Cardiac fibroblast (primary cell): ENCODE results near the gene MCOLN1.

Experiments used
- DNase-seq, 2 donors: peaks; one replicate each; pipeline versions ENCODE4 v3.0.0 to v3.0.0-alpha.2; 2010; ENCODE audit warnings: low read depth in 2 of 2
- H3K4me3 ChIP-seq, 2 donors: replicated peaks in 1 of 2; 1 replicate in 1 of 2; 2 replicates in 1 of 2; pipeline ENCODE4 v1.5.1; 2011; ENCODE audit warnings: low read depth in 2 of 2, low read length in 2 of 2, mild to moderate bottlenecking in 2 of 2, moderate library complexity in 1 of 2
- TF ChIP-seq, protein P1 (sequence below): IDR thresholded peaks from one replicate; pipeline ENCODE4 v1.5.1; 2011; ENCODE audit warnings: low read depth, mild to moderate bottlenecking, low read length, inconsistent platforms

MCOLN1 gene

DNA sequence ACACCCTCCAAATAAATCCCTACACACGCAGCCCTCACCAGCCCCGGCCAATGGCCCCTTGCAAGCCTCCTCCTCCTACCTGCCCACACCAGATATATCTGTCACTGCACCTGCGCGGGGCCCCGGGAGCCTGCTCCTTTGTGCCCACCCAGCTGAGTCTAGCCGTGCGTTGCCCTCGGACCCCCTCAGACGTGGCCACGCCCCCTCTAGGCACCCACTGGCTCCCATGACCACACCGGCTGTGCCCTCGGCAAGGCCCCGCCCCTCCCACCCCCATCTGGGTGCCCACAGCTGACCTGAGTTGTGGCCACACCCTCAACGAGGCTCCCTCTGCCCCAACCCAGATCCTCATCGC is 6.8 kb downstream of the MCOLN1 start:
- TF ChIP-seq, protein P1, sequence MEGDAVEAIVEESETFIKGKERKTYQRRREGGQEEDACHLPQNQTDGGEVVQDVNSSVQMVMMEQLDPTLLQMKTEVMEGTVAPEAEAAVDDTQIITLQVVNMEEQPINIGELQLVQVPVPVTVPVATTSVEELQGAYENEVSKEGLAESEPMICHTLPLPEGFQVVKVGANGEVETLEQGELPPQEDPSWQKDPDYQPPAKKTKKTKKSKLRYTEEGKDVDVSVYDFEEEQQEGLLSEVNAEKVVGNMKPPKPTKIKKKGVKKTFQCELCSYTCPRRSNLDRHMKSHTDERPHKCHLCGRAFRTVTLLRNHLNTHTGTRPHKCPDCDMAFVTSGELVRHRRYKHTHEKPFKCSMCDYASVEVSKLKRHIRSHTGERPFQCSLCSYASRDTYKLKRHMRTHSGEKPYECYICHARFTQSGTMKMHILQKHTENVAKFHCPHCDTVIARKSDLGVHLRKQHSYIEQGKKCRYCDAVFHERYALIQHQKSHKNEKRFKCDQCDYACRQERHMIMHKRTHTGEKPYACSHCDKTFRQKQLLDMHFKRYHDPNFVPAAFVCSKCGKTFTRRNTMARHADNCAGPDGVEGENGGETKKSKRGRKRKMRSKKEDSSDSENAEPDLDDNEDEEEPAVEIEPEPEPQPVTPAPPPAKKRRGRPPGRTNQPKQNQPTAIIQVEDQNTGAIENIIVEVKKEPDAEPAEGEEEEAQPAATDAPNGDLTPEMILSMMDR: no peak
- no peak for DNase-seq
- H3K4me3 ChIP-seq: no peak overlapping the region

DNA sequence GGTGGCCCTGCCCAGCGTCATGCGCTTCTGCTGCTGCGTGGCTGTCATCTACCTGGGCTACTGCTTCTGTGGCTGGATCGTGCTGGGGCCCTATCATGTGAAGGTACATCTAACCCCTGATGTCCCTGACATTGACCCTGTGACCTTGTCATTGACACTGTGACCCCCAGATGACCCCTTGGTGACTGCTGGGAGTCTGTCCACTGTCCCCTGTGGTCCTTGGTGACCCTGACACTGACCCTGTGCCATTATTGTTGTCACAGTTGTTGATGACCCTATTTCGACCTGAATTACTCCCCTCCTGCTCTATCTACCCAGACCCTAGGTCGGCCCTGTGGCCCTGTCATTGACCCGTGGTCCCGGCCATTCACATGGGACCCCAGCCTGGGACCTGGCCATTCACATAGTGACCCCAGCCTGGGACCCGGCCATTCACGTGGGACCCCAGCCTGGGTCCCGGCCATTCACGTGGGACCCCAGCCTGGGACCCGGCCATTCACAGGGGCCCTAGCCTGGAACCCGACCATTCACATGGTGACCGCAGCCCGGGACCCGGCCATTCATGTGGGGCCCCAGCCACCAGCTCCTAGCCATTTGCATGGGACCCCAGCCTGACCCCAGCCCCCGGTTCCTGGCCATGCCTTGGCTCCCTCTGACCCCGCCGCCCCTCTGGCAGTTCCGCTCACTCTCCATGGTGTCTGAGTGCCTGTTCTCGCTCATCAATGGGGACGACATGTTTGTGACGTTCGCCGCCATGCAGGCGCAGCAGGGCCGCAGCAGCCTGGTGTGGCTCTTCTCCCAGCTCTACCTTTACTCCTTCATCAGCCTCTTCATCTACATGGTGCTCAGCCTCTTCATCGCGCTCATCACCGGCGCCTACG is 7.4 kb downstream of the MCOLN1 start:
- DNase-seq: no peak
- H3K4me3 ChIP-seq: no peak overlapping the region
- TF ChIP-seq, protein P1: no peak

DNA sequence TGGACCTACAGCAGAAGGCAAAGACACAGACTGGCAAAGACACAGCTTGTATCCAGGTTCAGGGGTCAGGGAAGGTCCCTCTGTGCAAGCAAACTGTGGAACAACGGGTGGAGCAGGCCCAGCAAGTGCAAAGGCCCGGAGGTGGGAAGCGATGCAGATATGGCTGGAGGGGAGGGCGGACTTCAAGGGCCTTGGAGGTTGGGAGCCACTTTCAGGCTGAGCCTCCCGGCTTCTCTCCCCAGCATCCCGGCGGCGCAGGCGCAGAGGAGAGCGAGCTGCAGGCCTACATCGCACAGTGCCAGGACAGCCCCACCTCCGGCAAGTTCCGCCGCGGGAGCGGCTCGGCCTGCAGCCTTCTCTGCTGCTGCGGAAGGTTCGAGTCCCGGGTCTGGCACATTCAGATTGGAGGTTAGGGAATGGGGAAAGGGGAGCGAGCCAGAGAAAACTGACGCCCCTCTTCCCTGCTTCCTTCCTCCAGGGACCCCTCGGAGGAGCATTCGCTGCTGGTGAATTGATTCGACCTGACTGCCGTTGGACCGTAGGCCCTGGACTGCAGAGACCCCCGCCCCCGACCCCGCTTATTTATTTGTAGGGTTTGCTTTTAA is 11.0 kb downstream of the MCOLN1 start:
- H3K4me3 ChIP-seq: peak overlapping the region; percentile 98 to 99
- DNase-seq: peak; percentile 63 to 77
- TF ChIP-seq, protein P1: no peak

DNA sequence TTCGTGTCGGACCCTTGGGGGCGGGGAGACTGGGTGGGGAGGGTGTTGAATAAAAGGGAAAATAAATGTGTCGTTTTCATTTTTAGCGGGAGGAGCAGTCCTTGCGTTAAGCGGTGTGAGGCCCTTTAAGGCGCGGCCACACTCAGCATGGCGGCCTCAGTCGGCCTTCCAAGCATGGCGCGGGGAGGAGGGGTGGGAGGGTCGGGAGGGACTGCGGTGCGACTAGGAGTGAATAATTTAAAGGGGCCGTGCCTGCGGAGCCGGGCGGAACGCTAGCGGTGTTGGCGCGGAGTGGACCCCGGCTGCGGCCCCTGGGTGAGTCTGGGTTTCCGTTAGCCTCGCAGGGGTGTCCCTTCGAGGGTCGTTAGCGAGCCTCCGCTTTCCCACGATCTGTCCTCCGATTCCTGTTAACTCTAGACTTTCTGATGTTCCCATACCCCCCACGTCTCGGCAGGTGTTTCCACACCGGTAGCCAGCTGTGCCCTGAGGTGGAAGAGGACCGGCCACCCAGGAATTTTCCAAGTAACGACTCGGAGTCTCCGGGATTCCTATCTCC is 11.6 kb downstream of the MCOLN1 start:
- peak; percentile 91 to 92 for DNase-seq
- peak overlapping the region; percentile 98 to 99 for H3K4me3 ChIP-seq
- TF ChIP-seq, protein P1: no peak

DNA sequence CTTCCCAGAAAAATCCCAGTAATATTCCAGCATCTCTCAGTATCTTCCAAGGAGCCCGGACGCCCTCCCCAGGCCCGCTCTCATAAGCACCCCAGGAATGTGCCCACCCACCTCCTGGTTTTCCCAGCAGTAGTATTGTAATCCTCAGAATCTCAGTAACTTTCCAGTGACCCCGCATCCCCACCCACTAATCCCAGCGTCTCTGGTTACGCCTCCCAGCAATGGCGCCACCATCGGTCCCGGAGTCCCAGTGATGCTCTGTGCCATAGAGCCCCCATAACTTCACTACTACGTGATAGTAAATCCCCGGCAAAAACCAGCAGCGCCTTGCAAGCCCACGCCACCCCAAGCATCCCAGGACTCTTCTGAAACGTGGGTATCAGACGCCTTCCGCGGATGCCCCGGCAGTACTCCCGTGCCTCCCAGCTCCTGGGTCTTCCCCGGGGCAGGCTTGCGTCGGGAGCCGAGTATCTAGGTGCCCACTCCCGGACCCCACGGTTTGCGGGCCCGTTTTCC is 12.2 kb downstream of the MCOLN1 start:
- H3K4me3 ChIP-seq: peak overlapping the region; percentile 98 to 99
- DNase-seq: peak; percentile 60 to 83
- TF ChIP-seq, protein P1: no peak

DNA sequence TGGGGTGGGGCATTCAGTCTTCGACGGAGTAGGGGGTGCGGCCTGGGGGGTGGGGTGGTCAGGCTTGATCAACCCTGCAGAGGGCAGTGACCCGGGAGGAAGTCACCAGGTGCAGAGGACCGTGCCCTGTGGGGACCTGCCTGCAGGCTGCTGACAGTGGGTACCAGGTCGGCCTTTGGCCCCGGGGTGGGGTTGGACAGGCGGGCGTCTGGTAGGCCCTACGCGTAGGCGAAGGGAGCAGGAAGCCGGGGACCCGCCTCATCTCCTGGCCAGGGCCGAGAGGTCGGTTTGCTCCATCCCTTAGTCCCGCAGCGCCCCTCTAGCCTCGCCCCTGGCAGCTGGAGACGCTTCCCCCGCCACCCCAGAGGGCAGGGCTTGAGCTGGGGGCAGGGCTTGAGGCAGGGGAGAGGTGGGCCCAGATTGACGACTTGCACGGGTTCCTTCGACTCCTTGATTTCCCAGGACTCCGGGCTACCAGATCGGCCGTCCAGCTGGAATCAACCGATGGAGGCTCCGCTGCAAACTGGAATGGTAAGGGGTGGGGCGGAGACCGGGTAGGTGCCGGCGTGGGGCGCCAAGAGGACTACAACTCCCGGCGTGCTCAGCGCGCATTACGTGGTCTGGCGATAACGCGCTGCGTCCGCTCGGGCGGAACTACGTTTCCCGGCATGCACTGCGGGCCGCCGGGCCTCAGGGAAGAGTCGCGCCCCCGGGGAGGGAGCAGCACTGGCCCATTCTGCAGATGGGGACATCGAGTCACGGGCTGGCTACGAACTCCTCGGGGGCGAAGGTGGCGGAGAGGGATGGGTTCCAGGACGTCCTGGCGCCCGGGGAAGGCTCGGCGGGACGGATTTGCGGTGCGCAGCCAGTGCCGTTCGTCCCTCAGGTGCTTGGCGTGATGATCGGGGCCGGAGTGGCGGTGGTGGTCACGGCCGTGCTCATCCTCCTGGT is 12.9 kb downstream of the MCOLN1 start, which contains the start of gene PNPLA6:
TSS of gene PNPLA6 (plus strand) at position 671 of the 951 bp plus-strand sequence. CDS start at position 743, 72 bp downstream.
- peak; percentile 96 for DNase-seq
- peak within 1 kb of the TSS; percentile 98 to 99 for H3K4me3 ChIP-seq
- TF ChIP-seq, protein P1: no peak
